Dendritic cell treated with granulocyte-macrophage colony-stimulating factor and Interleukin-4, amounts not matched to agents 40 ng/mL and 50 ng/mL, for 4 days (primary cell): ENCODE results near the gene ATOX1.

Experiments
- H3K27ac Mint-ChIP-seq: one replicate; pipeline ENCODE4 v1.8.0; 2022; ENCODE audit warnings: mild to moderate bottlenecking, mixed read lengths
- H3K27me3 Mint-ChIP-seq: one replicate; pipeline ENCODE4 v1.8.0; 2022; ENCODE audit warnings: mild to moderate bottlenecking, mixed read lengths
- H3K36me3 Mint-ChIP-seq: one replicate; pipeline ENCODE4 v1.8.0; 2022; ENCODE audit warnings: low read depth, mixed read lengths
- H3K4me1 Mint-ChIP-seq: one replicate; pipeline ENCODE4 v1.8.0; 2022; ENCODE audit warnings: low read depth, mixed read lengths
- H3K4me3 Mint-ChIP-seq: one replicate; pipeline ENCODE4 v1.8.0; 2022; ENCODE audit warnings: mild to moderate bottlenecking, moderate library complexity, mixed read lengths
- H3K9me3 Mint-ChIP-seq: one replicate; pipeline ENCODE4 v1.8.0; 2022; ENCODE audit warnings: mixed read lengths
- intact Hi-C: fragments of 100-400 bp; cut with micrococcal nuclease; formaldehyde crosslinking; loops from one replicate; pipeline ENCODE4 v1.15.0; 2022

The ATOX1 gene

GRCh38 chr5:151775025-151775606 lies 16.7 kb upstream of the ATOX1 start:
- Mint-ChIP-seq H3K4me1 (peaks cover 58% of the 10 kb centered on the region), H3K27me3 (no peaks in the 10 kb centered on the region), H3K9me3 (no peaks in the 10 kb centered on the region), H3K4me3 (no peak overlapping the region), H3K27ac (no peak overlapping the region), H3K36me3 (peaks cover 35% of the 10 kb centered on the region)
- intact Hi-C loops: no loop called here

- Mint-ChIP-seq H3K36me3 (peaks cover 30% of the 10 kb centered on the region), H3K4me3 (peak overlapping the region; percentile 48), H3K27ac (no peak overlapping the region), H3K4me1 (peaks cover 49% of the 10 kb centered on the region), H3K9me3 (no peaks in the 10 kb centered on the region), H3K27me3 (no peaks in the 10 kb centered on the region)
- intact Hi-C loops: no loop called here
Observed at GRCh38 chr5:151773951-151774350, 15.5 kb upstream of the ATOX1 start.

- peaks cover 21% of the 10 kb centered on the region for H3K36me3 Mint-ChIP-seq
- H3K9me3 Mint-ChIP-seq: no peaks in the 10 kb centered on the region
- no peaks in the 10 kb centered on the region for H3K27me3 Mint-ChIP-seq
- H3K4me3 Mint-ChIP-seq: peak overlapping the region; percentile 89
- H3K4me1 Mint-ChIP-seq: peaks cover 40% of the 10 kb centered on the region
- no peak overlapping the region for H3K27ac Mint-ChIP-seq
- intact Hi-C loops: no loop called here
Observed at GRCh38 chr5:151772846-151773561, 14.6 kb upstream of the ATOX1 start.

GRCh38 chr5:151772029-151772845 lies 13.8 kb upstream of the ATOX1 start:
- Mint-ChIP-seq H3K9me3 (no peaks in the 10 kb centered on the region), H3K4me3 (peak overlapping the region; percentile 89), H3K4me1 (peaks cover 33% of the 10 kb centered on the region), H3K27ac (no peak overlapping the region), H3K36me3 (peaks cover 13% of the 10 kb centered on the region), H3K27me3 (no peaks in the 10 kb centered on the region)
- intact Hi-C loops: no loop called here

- intact Hi-C loops: loop anchor here (1.0 to 2.0 kb wide), 2 partner anchors 13 to 31 kb away; partner anchors contain the start of gene ATOX1
- Mint-ChIP-seq H3K4me3 (peak within 1 kb of the TSS; percentile 89), H3K27me3 (no peaks in the 10 kb centered on the region), H3K36me3 (peaks cover 5% of the 10 kb centered on the region), H3K4me1 (peaks cover 25% of the 10 kb centered on the region), H3K9me3 (no peaks in the 10 kb centered on the region), H3K27ac (no peak within 1 kb of the TSS)
Observed at GRCh38 chr5:151771259-151772028, 13.0 kb upstream of the ATOX1 start, which contains the start of gene G3BP1. TSS of gene G3BP1 (plus strand) at chr5:151771954. CDS start at chr5:151786621, 14,667 bp downstream.

- H3K27ac Mint-ChIP-seq: no peak overlapping the region
- H3K4me1 Mint-ChIP-seq: peaks cover 16% of the 10 kb centered on the region
- no peak overlapping the region for H3K4me3 Mint-ChIP-seq
- H3K36me3 Mint-ChIP-seq: no peaks in the 10 kb centered on the region
- H3K27me3 Mint-ChIP-seq: no peaks in the 10 kb centered on the region
- intact Hi-C loops: loop anchor here (1.0 to 2.0 kb wide), 2 partner anchors 12 to 30 kb away; partner anchors contain the start of gene ATOX1
- H3K9me3 Mint-ChIP-seq: no peaks in the 10 kb centered on the region
Observed at GRCh38 chr5:151770383-151771258, 12.2 kb upstream of the ATOX1 start.

- H3K27me3 Mint-ChIP-seq: no peaks in the 10 kb centered on the region
- H3K4me1 Mint-ChIP-seq: peaks cover 7% of the 10 kb centered on the region
- no peaks in the 10 kb centered on the region for H3K36me3 Mint-ChIP-seq
- intact Hi-C loops: no loop called here
- no peak overlapping the region for H3K27ac Mint-ChIP-seq
- H3K4me3 Mint-ChIP-seq: no peak overlapping the region
- H3K9me3 Mint-ChIP-seq: no peaks in the 10 kb centered on the region
Observed at GRCh38 chr5:151766975-151767374, 8.5 kb upstream of the ATOX1 start.

- Mint-ChIP-seq H3K36me3 (no peaks in the 10 kb centered on the region), H3K9me3 (no peaks in the 10 kb centered on the region), H3K4me1 (no peaks in the 10 kb centered on the region), H3K27me3 (no peaks in the 10 kb centered on the region), H3K27ac (no peak overlapping the region), H3K4me3 (no peak overlapping the region)
- intact Hi-C loops: no loop called here
Observed at GRCh38 chr5:151764801-151765200, 6.4 kb upstream of the ATOX1 start.

- Mint-ChIP-seq H3K27ac (peak overlapping the region; percentile 83), H3K4me1 (peaks cover 39% of the 10 kb centered on the region), H3K4me3 (peak overlapping the region; percentile 87), H3K36me3 (peaks cover 20% of the 10 kb centered on the region), H3K9me3 (no peaks in the 10 kb centered on the region), H3K27me3 (no peaks in the 10 kb centered on the region)
- intact Hi-C loops: loop anchor here (1.0 to 10.0 kb wide), 2 partner anchors 13 to 503 kb away; partner anchors contain the start of genes G3BP1 and GM2A
Observed at GRCh38 chr5:151758141-151758429, 346 bp downstream of the ATOX1 start.

- H3K4me1 Mint-ChIP-seq: peaks cover 44% of the 10 kb centered on the region
- intact Hi-C loops: loop anchor here (1.0 to 10.0 kb wide), 2 partner anchors 14 to 503 kb away; partner anchors contain the start of genes G3BP1 and GM2A
- no peaks in the 10 kb centered on the region for H3K9me3 Mint-ChIP-seq
Observed at GRCh38 chr5:151757233-151758140, 944 bp downstream of the ATOX1 start.

GRCh38 chr5:151755383-151755782 lies 3.0 kb downstream of the ATOX1 start:
- H3K4me1 Mint-ChIP-seq: peaks cover 53% of the 10 kb centered on the region

More at GRCh38 chr5:151757233-151758140, 944 bp downstream of the ATOX1 start:
- Mint-ChIP-seq H3K36me3 (peaks cover 26% of the 10 kb centered on the region), H3K27me3 (no peaks in the 10 kb centered on the region), H3K27ac (peak overlapping the region; percentile 83), H3K4me3 (peak overlapping the region; percentile 87)

GRCh38 chr5:151751593-151751992 lies 6.8 kb downstream of the ATOX1 start:
- H3K27me3 Mint-ChIP-seq: no peaks in the 10 kb centered on the region
- no peak overlapping the region for H3K4me3 Mint-ChIP-seq
- H3K4me1 Mint-ChIP-seq: peaks cover 47% of the 10 kb centered on the region
- peak overlapping the region; percentile 66 for H3K27ac Mint-ChIP-seq
- intact Hi-C loops: loop anchor here (10.0 kb wide), 1 partner anchor 497 kb away; the partner anchor contains the start of gene GM2A
- H3K36me3 Mint-ChIP-seq: peaks cover 40% of the 10 kb centered on the region
- no peaks in the 10 kb centered on the region for H3K9me3 Mint-ChIP-seq

More at GRCh38 chr5:151755383-151755782, 3.0 kb downstream of the ATOX1 start:
- Mint-ChIP-seq H3K27me3 (no peaks in the 10 kb centered on the region), H3K36me3 (peaks cover 35% of the 10 kb centered on the region), H3K4me3 (no peak overlapping the region), H3K27ac (no peak overlapping the region), H3K9me3 (no peaks in the 10 kb centered on the region)
- intact Hi-C loops: loop anchor here (10.0 kb wide), 1 partner anchor 501 kb away; the partner anchor contains the start of gene GM2A
